HepG2 (cell line): Measurements from ENCODE around the gene TRAPPC5. TPM values are rescaled to one million over a fixed set of nuclear protein-coding genes. Genes with fewer than 3 reads are reported as not detected.

ENCODE experiments used
- ATAC-seq: fragments of 200-7000 bp; cut with Tn5 transposase; 3 replicates; pipeline ENCODE4 v1.9.1; 2020; ENCODE audit warnings: mild to moderate bottlenecking, moderate library complexity
- BruUV-seq: library from RNA; stranded (reverse); fragments of 400-500 nt; replicated peaks from 2 replicates; lab custom pipeline; 2021; lab: Mats Ljungman, UMichigan
- CTCF ChIA-PET: fragments of 300-600 bp; formaldehyde crosslinking; extraction: SDS; loops from one replicate; lab custom pipeline; 2021; ENCODE audit warnings: low total read pairs, inconsistent platforms, low intra/inter-chr PET ratio; lab: Yijun Ruan, JAX
- POLR2A ChIA-PET: fragments of 350-600 bp; sonication (Branson Sonifier 250); formaldehyde crosslinking; loops from one replicate; lab custom pipeline; 2020; ENCODE audit warnings: antibody characterized with exemption, inconsistent platforms; lab: Yijun Ruan, JAX
- DNase-seq: peaks from one replicate; pipeline ENCODE4 v3.0.0-alpha.2; 2015; ENCODE audit warnings: low spot score
- FAIRE-seq: peaks from 3 replicates; lab custom pipeline; 2011; peaks lifted over from hg19 to GRCh38; lab: Jason Lieb, UNC
- H2AFZ ChIP-seq: one replicate; pipeline ENCODE4 v1.6.1; 2011; ENCODE audit warnings: low read length, inconsistent platforms
- H3K27ac ChIP-seq: fragments of 300-600 bp; 3 replicates; pipeline ENCODE4 v1.8.0; 2011; ENCODE audit warnings: mixed run types, mild to moderate bottlenecking, mixed read lengths, low read length, inconsistent platforms; ENCODE audit not compliant: insufficient read depth; ENCODE audit errors: extremely low read length
- H3K27me3 ChIP-seq, 2 experiments: fragments of 200-600 bp in 1 of 2; 2 replicates in 1 of 2; 3 replicates in 1 of 2; pipeline versions ENCODE4 v1.6.0 to v1.8.0; 2011; ENCODE audit warnings: low read length in 2 of 2, mild to moderate bottlenecking in 2 of 2, moderate library complexity in 2 of 2, inconsistent platforms in 1 of 2; ENCODE audit not compliant: insufficient read depth in 2 of 2, control insufficient read depth in 1 of 2
- H3K36me3 ChIP-seq, 2 experiments: fragments of 200-600 bp in 1 of 2; replicated peaks in 1 of 2; 2 replicates in 1 of 2; 3 replicates in 1 of 2; pipeline versions ENCODE4 v1.5.1 to v1.8.0; 2011; ENCODE audit warnings: low read length in 2 of 2, inconsistent platforms in 1 of 2; ENCODE audit not compliant: insufficient read depth in 2 of 2, control insufficient read depth in 1 of 2
- H3K4me1 ChIP-seq: 2 replicates; pipeline ENCODE4 v1.5.1; 2012; ENCODE audit warnings: low read length, inconsistent platforms; ENCODE audit not compliant: insufficient read depth
- H3K4me2 ChIP-seq: 2 replicates; pipeline ENCODE4 v1.6.0; 2011; ENCODE audit warnings: low read depth, low read length, inconsistent platforms
- H3K4me3 ChIP-seq, 3 experiments: fragments of 200-600 bp in 1 of 3; sonication (generic), shearing (Covaris generic) in 1 of 3; replicated peaks in 1 of 3; 2 replicates each; pipeline ENCODE4 v1.5.1; 2011 to 2016; ENCODE audit warnings: low read length in 3 of 3, inconsistent platforms in 2 of 3, low read depth in 2 of 3, mild to moderate bottlenecking in 2 of 3, control low read depth in 1 of 3, mixed read lengths in 1 of 3; ENCODE audit not compliant: insufficient read depth in 1 of 3
- H3K79me2 ChIP-seq: one replicate; pipeline ENCODE4 v1.6.1; 2011; ENCODE audit warnings: low read length, inconsistent platforms; ENCODE audit not compliant: insufficient read depth
- H3K9ac ChIP-seq: 2 replicates; pipeline ENCODE4 v1.6.0; 2011; ENCODE audit warnings: mild to moderate bottlenecking, low read depth, low read length, inconsistent platforms; ENCODE audit not compliant: insufficient read depth
- H3K9me3 ChIP-seq: 2 replicates; pipeline ENCODE4 v1.5.1; 2012; ENCODE audit warnings: mild to moderate bottlenecking, low read length
- H4K20me1 ChIP-seq: 2 replicates; pipeline ENCODE4 v1.6.0; 2011; ENCODE audit warnings: inconsistent platforms, mild to moderate bottlenecking, low read length, moderate library complexity; ENCODE audit not compliant: insufficient read depth
- ARID2 ChIP-seq: sonication (generic); formaldehyde crosslinking; IDR thresholded peaks from 2 replicates; pipeline ENCODE4 v1.8.1; 2022; ENCODE audit warnings: mild to moderate bottlenecking, missing genetic modification reagents, borderline replicate concordance
- ARNT ChIP-seq: fragments of 450-650 bp; IDR thresholded peaks from 2 replicates; pipeline ENCODE4 v1.6.1; 2017
- ASH2L ChIP-seq: fragments of 300-600, 200-600 bp; sonication (generic); IDR thresholded peaks from 2 replicates; pipeline ENCODE4 v1.7.0; 2017; ENCODE audit warnings: low read depth, mild to moderate bottlenecking, moderate library complexity, mixed read lengths, low read length; ENCODE audit not compliant: insufficient read length
- CBX2 ChIP-seq, 2 experiments: fragments of 200-600 bp in 1 of 2; sonication (generic); formaldehyde crosslinking in 1 of 2; IDR thresholded peaks; 2 replicates each; pipeline versions ENCODE4 v1.7.0 to v1.8.1; 2018 to 2022; ENCODE audit warnings: low read depth in 2 of 2, low read length in 1 of 2, mild to moderate bottlenecking in 1 of 2, missing genetic modification reagents in 1 of 2
- ESRRA ChIP-seq: sonication (generic); formaldehyde crosslinking; IDR thresholded peaks from 2 replicates; pipeline ENCODE4 v1.5.1; 2020; ENCODE audit warnings: mild to moderate bottlenecking, low read depth, missing genetic modification reagents
- FIP1L1 ChIP-seq: fragments of 200-400 bp; formaldehyde crosslinking; IDR thresholded peaks from 2 replicates; pipeline ENCODE4 v1.6.1; 2018; ENCODE audit warnings: low read depth, mild to moderate bottlenecking, low read length, moderate library complexity, borderline replicate concordance; ENCODE audit not compliant: insufficient read depth
- GABPA ChIP-seq, 2 experiments: IDR thresholded peaks; 2 replicates each; pipeline ENCODE4 v1.6.1; 2011 to 2016; ENCODE audit warnings: low read depth in 2 of 2, low read length in 1 of 2, missing biosample characterization in 1 of 2, missing genetic modification characterization in 1 of 2
- GFI1 ChIP-seq: sonication (generic); formaldehyde crosslinking; IDR thresholded peaks from 2 replicates; pipeline ENCODE4 v1.5.0; 2020; ENCODE audit warnings: missing genetic modification reagents, mild to moderate bottlenecking, borderline replicate concordance
- IRX3 ChIP-seq: sonication (generic); formaldehyde crosslinking; IDR thresholded peaks from 2 replicates; pipeline ENCODE4 v1.8.1; 2023; ENCODE audit warnings: mild to moderate bottlenecking, low read depth, missing genetic modification reagents, borderline replicate concordance
- JUND ChIP-seq: sonication (generic); formaldehyde crosslinking; IDR thresholded peaks from 2 replicates; pipeline ENCODE4 v1.8.0; 2022; ENCODE audit warnings: mild to moderate bottlenecking, missing genetic modification reagents
- NR2F2 ChIP-seq: IDR thresholded peaks from 2 replicates; pipeline ENCODE4 v1.6.1; 2012; ENCODE audit warnings: low read depth, inconsistent platforms, borderline replicate concordance
- NR2F6 ChIP-seq, 2 experiments: IDR thresholded peaks; 2 replicates each; pipeline ENCODE4 v1.6.1; 2016; ENCODE audit warnings: antibody characterized with exemption in 1 of 2, mild to moderate bottlenecking in 1 of 2
- PTBP1 ChIP-seq: fragments of 200-400 bp; formaldehyde crosslinking; IDR thresholded peaks from 2 replicates; pipeline ENCODE4 v1.6.1; 2018; ENCODE audit warnings: low read length, low read depth; ENCODE audit not compliant: poor library complexity, severe bottlenecking
- SOX13 ChIP-seq, 3 experiments: fragments of 450-650 bp in 1 of 3; sonication (generic) in 1 of 3; formaldehyde crosslinking in 1 of 3; IDR thresholded peaks in 2 of 3; conservative IDR thresholded peaks in 1 of 3; 2 replicates each; pipeline versions ENCODE4 v1.5.0 to v1.6.1; 2016 to 2020; ENCODE audit warnings: antibody characterized with exemption in 1 of 3, mild to moderate bottlenecking in 1 of 3, missing compliant biosample characterization in 1 of 3, missing genetic modification reagents in 1 of 3, moderate library complexity in 1 of 3
- ZEB1 ChIP-seq: IDR thresholded peaks from 2 replicates; pipeline ENCODE4 v1.6.1; 2012; ENCODE audit warnings: mild to moderate bottlenecking, low read depth, inconsistent platforms; ENCODE audit not compliant: insufficient replicate concordance
- ZNF24 ChIP-seq: fragments of 450-650 bp; IDR thresholded peaks from 2 replicates; pipeline ENCODE4 v1.6.1; 2017; ENCODE audit warnings: antibody characterized with exemption, mild to moderate bottlenecking
- ZNF7 ChIP-seq: IDR thresholded peaks from 2 replicates; pipeline ENCODE4 v1.6.1; 2016; ENCODE audit warnings: missing biosample characterization, missing genetic modification reagents
- ZNF879 ChIP-seq: sonication (generic); formaldehyde crosslinking; IDR thresholded peaks from 2 replicates; pipeline ENCODE4 v1.8.1; 2023; ENCODE audit warnings: missing genetic modification reagents
- WGBS: methylation state at CpG from one replicate; pipeline ENCODE4 v1.1.6; 2017; ENCODE audit warnings: low lambda C conversion rate; 5-methylcytosine and 5-hydroxymethylcytosine counted together
- in situ Hi-C: cut with HindIII; loops from 2 replicates; pipeline ENCODE4 v1.10.0; 2017; ENCODE audit warnings: low pct_unique_long_range_greater_than_20kb; ENCODE audit not compliant: extremely low pct_ligation_motif_present
- intact Hi-C: fragments of 100-400 bp; cut with micrococcal nuclease; formaldehyde crosslinking; loops from one replicate; pipeline ENCODE4 v1.10.0; 2022; ENCODE audit not compliant: unreplicated experiment
- polyA plus RNA-seq, 8 experiments: library from polyadenylated mRNA; depleted of rRNA in 3 of 8; stranded (reverse) in 7 of 8; unstranded in 1 of 8; fragments of >200 nt; fragmentation: Illumina TruSeq in 4 of 8; extraction: Trizol in 4 of 8; gene quantifications; 2 replicates each; pipeline versions ENCODE4 v1.2.1 to v1.2.3, GENCODE V29; 2011 to 2016; ENCODE audit warnings: low read depth in 4 of 8, missing spikeins in 1 of 8, mixed read lengths in 1 of 8; ENCODE audit not compliant: insufficient read depth in 1 of 8
- total RNA-seq, 5 experiments: library from RNA; depleted of rRNA; stranded (reverse); fragments of >200 nt; fragmentation: Illumina TruSeq; extraction: Trizol; gene quantifications; 2 replicates each; pipeline ENCODE4 v1.2.3, GENCODE V29; 2016; ENCODE audit warnings: low read depth in 1 of 5
- TF ChIP-seq, protein P1 (sequence below): sonication (generic); formaldehyde crosslinking; IDR thresholded peaks from 2 replicates; pipeline ENCODE4 v1.9.0; 2021; ENCODE audit warnings: missing genetic modification reagents, mild to moderate bottlenecking, borderline replicate concordance
- TF ChIP-seq, protein P2 (sequence below): sonication (generic); formaldehyde crosslinking; IDR thresholded peaks from 2 replicates; pipeline ENCODE4 v1.8.1; 2022; ENCODE audit warnings: low read depth, mild to moderate bottlenecking, missing genetic modification reagents

Gene TRAPPC5
- total and polyA plus RNA-seq, 2 of the 13 experiments (the other 11 are each of a cell fraction or from before 2014, with no cell fraction given), result 38.5 to 78.7 TPM

DNA sequence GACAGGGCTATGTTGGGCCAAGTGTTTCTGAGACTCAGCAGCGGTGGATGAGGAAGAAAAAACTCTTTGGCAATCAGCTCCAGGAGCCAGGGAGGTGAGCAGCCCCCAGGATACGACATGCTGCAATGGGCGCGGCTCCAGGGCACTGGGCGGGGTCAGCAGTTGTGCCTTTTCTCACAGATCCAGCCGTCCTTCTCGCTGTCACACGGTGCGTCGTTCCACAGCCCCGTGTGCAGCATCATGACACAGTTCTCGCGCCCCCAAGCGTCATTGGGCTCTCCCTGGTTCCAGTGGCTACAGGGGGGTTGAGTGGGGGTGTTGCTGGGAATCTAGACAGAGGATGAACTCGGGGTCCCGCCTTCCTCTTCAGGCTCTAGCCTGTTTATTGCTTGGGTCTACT is 48.6 kb downstream of the TRAPPC5 start:
- Histone ChIP-seq H3K27ac (no peak overlapping the region), H3K79me2 (no peaks in the 10 kb centered on the region), H3K36me3 (no peaks in the 10 kb centered on the region), H3K4me1 (no peaks in the 10 kb centered on the region), H3K9ac (no peak overlapping the region), H4K20me1 (no peaks in the 10 kb centered on the region), H3K27me3 (peaks cover 1 to 31% of the 10 kb centered on the region in 2 experiments; a peak in 3 of 5 replicates), H3K9me3 (no peaks in the 10 kb centered on the region), H3K4me3 (no peak overlapping the region), H2AFZ (no peak overlapping the region), H3K4me2 (no peak overlapping the region)
- TF ChIP-seq ESRRA (CRISPR knock-in tag) (no peak), IRX3 (CRISPR knock-in tag) (no peak), PTBP1 (no peak), NR2F6 (IDR thresholded peaks at IDR 0.05) (no peak), NR2F6 (CRISPR knock-in tag; IDR thresholded peaks at IDR 0.05) (no peak), CBX2 (IDR thresholded peaks at IDR 0.05; ENCODE audit: low read depth, low read length) (no peak), CBX2 (CRISPR knock-in tag; IDR thresholded peaks at IDR 0.05; ENCODE audit: low read depth) (no peak), JUND (CRISPR knock-in tag) (no peak), ZNF24 (no peak), GFI1 (no peak), GABPA (IDR thresholded peaks at IDR 0.05; ENCODE audit: low read depth, low read length) (no peak), GABPA (CRISPR knock-in tag; IDR thresholded peaks at IDR 0.05; ENCODE audit: low read depth) (no peak), ARID2 (CRISPR knock-in tag) (no peak), FIP1L1 (no peak), ZEB1 (no peak), ZNF879 (CRISPR knock-in tag) (no peak), ARNT (no peak), SOX13 (IDR thresholded peaks at IDR 0.05) (no peak), SOX13 (CRISPR knock-in tag; conservative IDR thresholded peaks at IDR 0.05 in 1 of 2, IDR thresholded peaks at IDR 0.05 in 1 of 2) (no peak), ZNF7 (CRISPR knock-in tag) (no peak), NR2F2 (no peak), ASH2L (no peak)
- TF ChIP-seq, protein P1, sequence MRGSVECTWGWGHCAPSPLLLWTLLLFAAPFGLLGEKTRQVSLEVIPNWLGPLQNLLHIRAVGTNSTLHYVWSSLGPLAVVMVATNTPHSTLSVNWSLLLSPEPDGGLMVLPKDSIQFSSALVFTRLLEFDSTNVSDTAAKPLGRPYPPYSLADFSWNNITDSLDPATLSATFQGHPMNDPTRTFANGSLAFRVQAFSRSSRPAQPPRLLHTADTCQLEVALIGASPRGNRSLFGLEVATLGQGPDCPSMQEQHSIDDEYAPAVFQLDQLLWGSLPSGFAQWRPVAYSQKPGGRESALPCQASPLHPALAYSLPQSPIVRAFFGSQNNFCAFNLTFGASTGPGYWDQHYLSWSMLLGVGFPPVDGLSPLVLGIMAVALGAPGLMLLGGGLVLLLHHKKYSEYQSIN, result no peak
- TF ChIP-seq, protein P2, sequence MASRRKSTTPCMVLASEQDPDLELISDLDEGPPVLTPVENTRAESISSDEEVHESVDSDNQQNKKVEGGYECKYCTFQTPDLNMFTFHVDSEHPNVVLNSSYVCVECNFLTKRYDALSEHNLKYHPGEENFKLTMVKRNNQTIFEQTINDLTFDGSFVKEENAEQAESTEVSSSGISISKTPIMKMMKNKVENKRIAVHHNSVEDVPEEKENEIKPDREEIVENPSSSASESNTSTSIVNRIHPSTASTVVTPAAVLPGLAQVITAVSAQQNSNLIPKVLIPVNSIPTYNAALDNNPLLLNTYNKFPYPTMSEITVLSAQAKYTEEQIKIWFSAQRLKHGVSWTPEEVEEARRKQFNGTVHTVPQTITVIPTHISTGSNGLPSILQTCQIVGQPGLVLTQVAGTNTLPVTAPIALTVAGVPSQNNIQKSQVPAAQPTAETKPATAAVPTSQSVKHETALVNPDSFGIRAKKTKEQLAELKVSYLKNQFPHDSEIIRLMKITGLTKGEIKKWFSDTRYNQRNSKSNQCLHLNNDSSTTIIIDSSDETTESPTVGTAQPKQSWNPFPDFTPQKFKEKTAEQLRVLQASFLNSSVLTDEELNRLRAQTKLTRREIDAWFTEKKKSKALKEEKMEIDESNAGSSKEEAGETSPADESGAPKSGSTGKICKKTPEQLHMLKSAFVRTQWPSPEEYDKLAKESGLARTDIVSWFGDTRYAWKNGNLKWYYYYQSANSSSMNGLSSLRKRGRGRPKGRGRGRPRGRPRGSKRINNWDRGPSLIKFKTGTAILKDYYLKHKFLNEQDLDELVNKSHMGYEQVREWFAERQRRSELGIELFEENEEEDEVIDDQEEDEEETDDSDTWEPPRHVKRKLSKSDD, result no peak
- 0% methylated on average over 2 of the region's 16 CpGs for WGBS
- no peak for ATAC-seq
- ChIA-PET POLR2A (no interaction called here), CTCF (no interaction called here)
- intact Hi-C loops, result no loop called here
- FAIRE-seq, result no peak
- in situ Hi-C loops, result no loop called here
- BruUV-seq, result no TSS peak
- no peak for DNase-seq
